HG03558 (cell line): ENCODE results near the gene SUV39H1.
"Not testable (repeated sequence)": the region's sequence is repeated elsewhere in the genome, so short reads cannot be mapped to it uniquely, and the experiment has no call there.

Experiments
- ATAC-seq: cut with Tn5 transposase; IDR thresholded peaks from one replicate; pipeline ENCODE4 v1.9.1; 2021; ENCODE audit warnings: moderate number of reproducible peaks; ENCODE audit not compliant: unreplicated experiment; ENCODE audit errors: extremely low read depth

Gene SUV39H1

GRCh38 chrX:48696301-48696908 is at the start of gene SUV39H1:
Gene SUV39H1, plus strand, starts transcription at chrX:48696734. Its CDS starts 51 bp downstream, at chrX:48696785.
- ATAC-seq, result peak; percentile 67

DNA sequence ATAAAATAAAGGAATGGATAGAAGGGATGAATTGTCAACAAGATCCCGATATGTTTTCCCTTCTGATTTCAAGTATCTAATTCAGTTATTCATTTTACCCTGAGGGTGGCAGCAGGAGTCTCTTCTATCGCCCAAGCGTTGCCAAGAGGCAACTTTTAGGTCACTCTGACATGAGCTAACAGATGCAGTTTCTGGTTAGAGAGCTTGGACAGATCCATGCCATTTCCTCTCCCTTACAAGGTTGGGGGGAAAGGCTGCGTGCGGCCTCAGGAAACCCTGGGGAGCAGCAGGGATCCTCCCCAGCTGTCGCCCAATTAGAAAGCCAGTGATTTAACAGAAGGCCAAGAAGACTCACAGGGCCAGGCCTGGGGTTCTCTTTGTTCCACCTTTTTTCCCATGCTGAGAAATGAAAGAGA is 48.2 kb upstream of the SUV39H1 start:
- no peak for ATAC-seq

GRCh38 chrX:48649102-48649501 is 47.4 kb upstream of the SUV39H1 start:
- no peak for ATAC-seq

DNA sequence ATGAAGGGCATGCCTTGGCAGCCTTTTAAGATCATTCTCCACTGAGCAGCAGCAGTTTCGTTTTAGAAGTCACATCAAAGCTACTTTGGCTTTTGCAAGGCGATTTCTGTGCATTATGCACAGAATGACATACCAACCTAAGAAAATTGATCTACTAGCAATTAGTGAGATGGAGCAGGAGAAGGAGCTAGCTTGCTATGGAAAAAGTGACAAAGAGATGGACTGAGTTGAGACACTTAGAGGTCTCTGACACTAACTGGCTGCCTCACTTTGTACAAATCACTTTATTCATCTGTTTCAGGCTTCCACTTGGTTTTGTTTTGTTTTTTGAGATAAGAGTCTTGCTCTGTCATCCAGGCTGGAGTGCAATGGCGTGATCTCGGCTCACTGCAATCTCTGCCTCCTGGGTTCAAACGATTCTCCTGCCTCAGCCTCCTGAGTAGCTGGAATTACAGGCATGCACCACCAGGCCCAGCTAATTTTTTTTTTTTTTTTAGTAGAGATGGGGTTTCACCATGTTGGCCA is 44.4 kb upstream of the SUV39H1 start:
- ATAC-seq, result not testable (repeated sequence)

DNA sequence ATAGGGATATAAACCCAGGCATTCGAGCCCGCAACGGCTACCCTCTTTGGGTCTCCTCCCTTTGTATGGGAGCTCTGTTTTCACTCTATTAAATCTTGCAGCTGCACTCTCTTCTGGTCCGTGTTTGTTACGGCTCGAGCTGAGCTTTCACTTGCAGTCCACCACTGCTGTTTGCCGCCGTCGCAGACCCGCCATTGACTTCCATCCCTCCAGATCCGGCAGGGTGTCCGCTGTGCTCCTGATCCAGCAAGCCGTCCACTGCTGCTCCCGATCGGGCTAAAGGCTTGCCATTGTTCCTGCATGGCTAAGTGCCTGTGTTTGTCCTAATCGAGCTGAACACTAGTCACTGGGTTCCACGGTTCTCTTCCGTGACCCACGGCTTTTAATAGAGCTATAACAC is 41.8 kb upstream of the SUV39H1 start:
- ATAC-seq, result not testable (repeated sequence)

DNA sequence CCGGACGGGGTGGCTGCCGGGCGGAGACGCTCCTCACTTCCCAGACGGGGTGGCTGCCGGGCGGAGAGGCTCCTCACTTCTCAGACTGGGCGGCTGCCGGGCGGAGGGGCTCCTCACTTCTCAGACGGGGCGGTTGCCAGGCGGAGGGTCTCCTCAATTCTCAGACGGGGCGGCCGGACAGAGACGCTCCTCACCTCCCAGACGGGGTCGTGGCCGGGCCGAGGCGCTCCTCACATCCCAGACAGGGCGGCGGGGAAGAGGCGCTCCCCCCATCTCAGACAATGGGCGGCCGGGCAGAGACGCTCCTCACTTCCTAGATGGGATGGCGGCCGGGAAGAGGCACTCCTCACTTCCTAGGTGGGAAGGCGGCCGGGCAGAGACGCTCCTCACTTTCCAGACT is 36.8 kb upstream of the SUV39H1 start:
- ATAC-seq, result not testable (repeated sequence)

DNA sequence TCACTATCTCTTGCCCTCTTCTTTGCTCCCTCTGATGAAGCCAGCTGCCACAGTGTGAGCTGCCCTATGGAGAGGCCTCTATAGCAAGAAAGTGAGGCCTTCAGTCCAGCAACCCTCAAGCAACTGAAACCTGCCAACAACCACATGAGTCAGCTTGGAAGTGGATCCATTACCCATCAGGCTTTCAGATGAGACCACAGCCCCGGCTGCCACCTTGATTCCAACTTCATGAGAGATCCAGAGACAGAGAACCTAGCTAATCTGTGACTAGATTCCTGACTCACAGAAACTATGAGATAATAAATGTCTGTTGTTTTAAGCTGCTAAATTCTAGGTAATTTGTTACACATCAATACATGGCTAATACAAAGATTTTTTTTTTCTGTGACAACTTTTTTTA is 33.3 kb upstream of the SUV39H1 start:
- ATAC-seq, result no peak

- ATAC-seq, result no peak
These were observed 32.4 kb upstream of the SUV39H1 start for GRCh38 chrX:48664156-48664555.

DNA sequence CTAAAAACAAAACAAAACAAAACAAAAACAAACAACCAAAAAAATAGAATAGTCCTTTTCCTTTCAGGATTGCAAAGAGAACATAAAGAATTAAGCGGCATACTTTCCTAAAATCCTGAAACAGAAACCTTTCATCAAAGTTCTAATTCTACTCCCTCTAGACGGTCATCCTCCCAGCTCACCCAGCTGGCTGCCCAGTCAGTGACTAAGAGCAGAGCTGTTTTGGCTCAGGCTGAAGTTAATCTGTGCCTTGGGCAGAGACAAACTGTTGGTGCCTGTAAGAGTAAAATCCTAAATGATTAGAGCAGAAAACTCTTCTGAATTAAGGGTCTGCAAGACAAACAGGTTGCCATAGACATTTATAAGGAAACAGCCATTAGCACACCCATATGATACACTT is 30.5 kb upstream of the SUV39H1 start:
- no peak for ATAC-seq

DNA sequence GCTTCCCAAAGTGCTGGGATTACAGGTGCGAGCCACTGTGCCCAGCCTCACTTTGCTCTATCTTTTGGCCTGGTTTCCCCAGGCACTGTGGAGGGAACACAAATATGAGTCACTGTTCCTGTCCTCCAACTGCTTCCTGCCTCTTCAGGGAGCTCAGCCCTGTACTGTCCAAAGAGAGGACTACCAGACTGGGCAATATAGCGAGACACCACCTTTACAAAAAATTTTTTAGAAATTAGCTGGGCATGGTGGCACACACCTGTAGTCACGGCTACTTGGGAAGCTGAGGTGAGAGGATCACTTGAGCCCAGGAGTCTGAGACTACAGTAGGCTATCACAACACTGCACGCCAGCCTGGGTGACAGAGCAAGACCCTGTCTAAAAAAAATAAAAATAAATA is 29.9 kb upstream of the SUV39H1 start:
- no peak for ATAC-seq

DNA sequence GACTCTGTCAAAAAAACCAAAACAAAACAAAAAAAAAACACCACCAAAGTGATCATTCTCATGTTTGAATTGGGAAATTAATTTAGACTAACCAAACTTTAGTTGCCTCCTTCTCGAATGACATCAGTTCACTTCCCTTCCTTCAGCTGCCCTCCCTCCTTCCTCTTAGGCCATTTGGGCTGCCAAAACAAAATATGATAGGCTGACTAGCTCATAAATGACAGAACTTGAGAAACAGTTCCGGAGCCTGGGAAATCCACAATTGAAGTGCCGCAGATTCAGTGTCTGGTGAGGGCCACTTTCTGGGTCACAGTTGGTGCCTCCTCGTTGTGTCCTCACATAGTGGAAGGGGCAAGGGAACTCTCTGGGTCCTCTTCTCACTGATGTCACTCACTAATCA is 29.0 kb upstream of the SUV39H1 start:
- ATAC-seq, result no peak

DNA sequence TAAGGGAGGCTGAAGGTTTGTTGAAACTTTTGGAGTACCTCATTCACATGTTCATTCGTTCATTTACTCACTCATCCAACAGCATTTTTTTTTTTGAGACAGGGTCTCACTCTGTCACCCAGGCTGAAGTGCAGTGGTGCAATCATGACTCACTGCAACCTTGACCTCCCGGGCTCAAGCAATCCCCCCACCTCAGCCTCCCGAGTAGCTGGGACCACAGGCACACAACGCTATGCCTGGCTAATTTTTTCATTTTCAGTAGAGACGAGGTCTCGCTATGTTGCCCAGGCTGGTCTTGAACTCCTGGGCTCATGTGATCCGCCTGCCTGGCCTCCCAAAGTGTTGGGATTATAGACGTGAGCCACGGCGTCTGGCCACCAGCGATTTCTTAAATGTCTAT is 28.3 kb upstream of the SUV39H1 start:
- not testable (repeated sequence) for ATAC-seq

DNA sequence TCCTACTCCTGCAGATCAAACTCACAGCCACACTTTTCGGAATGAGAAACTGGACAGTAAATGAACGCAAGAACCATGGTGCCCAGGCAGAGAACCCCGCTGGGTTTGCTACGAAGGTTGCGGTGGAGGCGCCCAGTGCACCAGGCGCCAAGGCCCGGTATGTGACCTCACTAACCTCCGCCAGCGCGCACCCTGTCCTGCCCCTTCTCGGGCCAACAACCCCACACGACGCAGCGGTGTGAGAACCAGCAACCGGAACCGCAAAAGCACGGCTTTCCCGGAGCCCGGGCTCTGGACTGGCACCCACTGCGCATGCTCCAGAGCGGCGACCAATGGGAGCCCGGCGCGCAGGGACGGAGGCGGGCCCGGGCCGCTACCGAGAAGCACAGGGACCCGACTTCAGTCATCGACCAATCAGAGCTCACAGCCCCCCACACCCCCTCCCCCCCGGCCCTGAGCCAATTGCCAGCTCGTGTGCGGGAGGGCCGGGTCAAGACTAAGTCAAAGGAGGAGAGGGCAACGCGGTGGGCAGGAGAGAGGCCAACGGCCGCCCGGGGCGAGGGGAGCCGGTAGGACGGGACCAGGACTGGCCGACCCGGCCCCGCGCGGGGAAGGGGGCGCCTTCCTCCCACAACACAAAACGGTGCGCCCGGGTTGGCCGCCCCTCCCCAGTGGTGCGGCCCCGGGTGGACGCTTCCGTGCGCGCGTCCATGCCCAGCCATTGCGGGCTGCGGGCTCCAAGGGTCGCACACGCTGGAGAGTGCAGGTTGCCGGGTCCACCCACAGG is 20.2 kb upstream of the SUV39H1 start:
- ATAC-seq, result peak; percentile 58

GRCh38 chrX:48676893-48677270 is 19.7 kb upstream of the SUV39H1 start:
- no peak for ATAC-seq

- no peak for ATAC-seq
These were observed 19.0 kb upstream of the SUV39H1 start for GRCh38 chrX:48677516-48677915.

DNA sequence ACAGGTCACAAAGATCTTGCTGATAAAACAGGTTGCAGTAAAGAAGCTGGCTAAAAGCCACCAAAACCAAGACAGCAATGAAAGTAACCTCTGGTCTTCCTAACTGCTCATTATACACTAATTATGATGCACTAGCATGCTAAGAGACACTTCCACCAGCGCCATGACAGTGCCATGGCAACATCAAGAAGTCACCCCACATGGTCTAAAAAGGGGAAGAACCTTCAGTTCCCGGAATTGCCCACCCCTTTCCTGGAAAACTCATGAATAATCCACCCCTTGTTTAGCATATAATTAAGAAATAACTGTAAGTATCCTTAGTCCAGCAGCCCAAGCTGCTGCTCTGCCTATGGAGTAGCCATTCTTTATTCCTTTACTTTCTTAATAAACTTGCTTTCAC is 16.1 kb upstream of the SUV39H1 start:
- ATAC-seq, result not testable (repeated sequence)

GRCh38 chrX:48680925-48681324 is 15.6 kb upstream of the SUV39H1 start:
- ATAC-seq, result not testable (repeated sequence)

- no peak for ATAC-seq
These were observed 14.9 kb upstream of the SUV39H1 start for GRCh38 chrX:48681539-48682183.

DNA sequence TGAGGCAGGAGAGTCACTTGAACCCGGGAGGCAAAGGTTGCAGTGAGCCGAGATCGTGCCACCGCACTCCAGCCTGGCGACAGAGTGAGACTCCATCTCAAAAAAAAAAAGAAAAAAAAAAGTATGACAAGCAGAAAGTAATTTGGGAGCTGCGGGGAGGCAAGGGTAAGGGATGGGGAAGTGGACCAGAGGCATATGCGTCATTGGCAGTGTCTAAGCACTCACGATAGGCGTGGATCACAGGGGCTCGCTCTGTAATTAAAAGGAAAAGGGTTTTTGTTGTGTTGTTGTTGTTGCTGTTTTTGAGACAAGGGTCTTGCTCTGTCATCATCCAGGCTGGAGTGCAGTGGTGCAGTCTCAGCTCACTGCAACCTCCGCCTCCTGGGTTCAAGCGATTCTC is 13.7 kb upstream of the SUV39H1 start:
- ATAC-seq, result not testable (repeated sequence)

DNA sequence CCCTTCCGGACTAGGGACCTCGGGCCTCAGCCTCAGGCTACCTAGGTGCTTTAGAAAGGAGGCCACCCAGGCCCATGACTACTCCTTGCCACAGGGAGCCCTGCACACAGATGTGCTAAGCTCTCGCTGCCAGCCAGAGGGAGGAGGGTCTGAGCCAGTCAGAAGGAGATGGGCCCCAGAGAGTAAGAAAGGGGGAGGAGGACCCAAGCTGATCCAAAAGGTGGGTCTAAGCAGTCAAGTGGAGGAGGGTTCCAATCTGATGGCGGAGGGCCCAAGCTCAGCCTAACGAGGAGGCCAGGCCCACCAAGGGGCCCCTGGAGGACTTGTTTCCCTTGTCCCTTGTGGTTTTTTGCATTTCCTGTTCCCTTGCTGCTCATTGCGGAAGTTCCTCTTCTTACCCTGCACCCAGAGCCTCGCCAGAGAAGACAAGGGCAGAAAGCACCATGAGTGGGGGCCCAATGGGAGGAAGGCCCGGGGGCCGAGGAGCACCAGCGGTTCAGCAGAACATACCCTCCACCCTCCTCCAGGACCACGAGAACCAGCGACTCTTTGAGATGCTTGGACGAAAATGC is 13.0 kb upstream of the SUV39H1 start, which contains the start of gene WAS:
Gene WAS, plus strand, starts transcription at position 389 of the 572 bp plus-strand sequence. Its CDS starts 55 bp downstream, at position 444.
- ATAC-seq, result no peak

- ATAC-seq, result no peak
These were observed 12.4 kb upstream of the SUV39H1 start for GRCh38 chrX:48684134-48684533.
